Neural crest cell (in vitro differentiated cells): ENCODE data around the gene STK17A. TPM values are rescaled to one million over a fixed set of nuclear protein-coding genes. Genes with fewer than 3 reads are reported as not detected.
A peak's percentile ranks its signal among the peaks of the same experiment; 100 is the strongest.

Source experiments
- DNase-seq: peaks from one replicate; pipeline ENCODE4 v3.0.0; 2021; ENCODE audit warnings: low read depth, mixed read lengths, low spot score
- H3K27ac Mint-ChIP-seq: one replicate; pipeline ENCODE4 v1.8.0; 2021; ENCODE audit warnings: mild to moderate bottlenecking, mixed read lengths; ENCODE audit not compliant: unreplicated experiment
- H3K27me3 Mint-ChIP-seq: 2 replicates; pipeline ENCODE4 v1.8.0; 2021; ENCODE audit warnings: low read depth, mild to moderate bottlenecking, mixed read lengths
- H3K36me3 Mint-ChIP-seq: 2 replicates; pipeline ENCODE4 v1.8.0; 2021; ENCODE audit warnings: low read depth, mild to moderate bottlenecking, mixed read lengths
- H3K4me1 Mint-ChIP-seq: 2 replicates; pipeline ENCODE4 v1.8.0; 2021; ENCODE audit warnings: mixed read lengths
- H3K4me3 Mint-ChIP-seq: one replicate; pipeline ENCODE4 v1.8.0; 2021; ENCODE audit warnings: mild to moderate bottlenecking, mixed read lengths
- H3K9me3 Mint-ChIP-seq: 2 replicates; pipeline ENCODE4 v1.8.0; 2021; ENCODE audit warnings: mixed read lengths
- total RNA-seq: library from RNA; stranded (reverse); gene quantifications from 2 replicates; pipeline ENCODE4 v1.2.1, GENCODE V29; 2021
- TF ChIP-seq, protein P1 (sequence below): fragments of 200-600 bp; sonication (generic); conservative IDR thresholded peaks from 2 replicates; pipeline ENCODE4 v1.5.0; 2021; ENCODE audit warnings: antibody characterized with exemption, mild to moderate bottlenecking

The STK17A gene
- total RNA-seq, 1 donor from 2014 or later, result 7.1 TPM

DNA sequence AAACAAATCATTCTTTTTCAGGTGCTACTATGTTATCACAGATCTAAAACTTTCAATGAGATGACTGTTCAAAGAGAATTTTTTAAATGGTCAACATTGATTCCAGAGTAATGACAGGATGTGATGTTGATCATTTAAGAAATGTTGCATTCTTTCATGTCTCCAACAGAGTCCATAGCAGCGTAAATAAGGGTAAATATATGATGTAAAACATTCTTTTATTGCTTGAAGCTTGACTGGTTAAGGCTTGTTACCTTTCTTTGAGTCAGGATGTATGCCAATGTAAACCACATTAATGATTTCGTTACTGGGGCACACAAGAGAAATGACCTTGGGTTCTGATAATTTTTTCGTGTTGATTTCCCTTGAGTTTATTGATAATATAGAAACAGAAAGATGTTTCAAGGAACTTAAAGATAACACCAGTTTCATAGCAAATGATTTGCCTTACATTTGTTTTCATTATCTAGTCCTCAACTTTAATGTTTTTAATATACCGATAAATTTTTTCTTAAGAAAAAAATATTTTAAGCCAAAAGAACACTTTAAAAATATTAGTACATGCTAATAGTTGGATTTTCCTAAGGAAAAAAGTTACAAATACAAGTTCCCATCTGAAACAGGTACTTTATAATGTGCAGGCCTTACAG lies 3.5 kb downstream of the STK17A start:
- no peaks in the 10 kb centered on the region for H3K9me3 Mint-ChIP-seq
- DNase-seq, result no peak
- H3K4me3 Mint-ChIP-seq, result peak overlapping the region; percentile 42
- H3K27ac Mint-ChIP-seq, result no peak overlapping the region
- no peaks in the 10 kb centered on the region for H3K36me3 Mint-ChIP-seq
- TF ChIP-seq, protein P1, sequence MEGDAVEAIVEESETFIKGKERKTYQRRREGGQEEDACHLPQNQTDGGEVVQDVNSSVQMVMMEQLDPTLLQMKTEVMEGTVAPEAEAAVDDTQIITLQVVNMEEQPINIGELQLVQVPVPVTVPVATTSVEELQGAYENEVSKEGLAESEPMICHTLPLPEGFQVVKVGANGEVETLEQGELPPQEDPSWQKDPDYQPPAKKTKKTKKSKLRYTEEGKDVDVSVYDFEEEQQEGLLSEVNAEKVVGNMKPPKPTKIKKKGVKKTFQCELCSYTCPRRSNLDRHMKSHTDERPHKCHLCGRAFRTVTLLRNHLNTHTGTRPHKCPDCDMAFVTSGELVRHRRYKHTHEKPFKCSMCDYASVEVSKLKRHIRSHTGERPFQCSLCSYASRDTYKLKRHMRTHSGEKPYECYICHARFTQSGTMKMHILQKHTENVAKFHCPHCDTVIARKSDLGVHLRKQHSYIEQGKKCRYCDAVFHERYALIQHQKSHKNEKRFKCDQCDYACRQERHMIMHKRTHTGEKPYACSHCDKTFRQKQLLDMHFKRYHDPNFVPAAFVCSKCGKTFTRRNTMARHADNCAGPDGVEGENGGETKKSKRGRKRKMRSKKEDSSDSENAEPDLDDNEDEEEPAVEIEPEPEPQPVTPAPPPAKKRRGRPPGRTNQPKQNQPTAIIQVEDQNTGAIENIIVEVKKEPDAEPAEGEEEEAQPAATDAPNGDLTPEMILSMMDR, result no peak
- H3K27me3 Mint-ChIP-seq, result peaks cover 15% of the 10 kb centered on the region
- peaks cover 26% of the 10 kb centered on the region for H3K4me1 Mint-ChIP-seq

DNA sequence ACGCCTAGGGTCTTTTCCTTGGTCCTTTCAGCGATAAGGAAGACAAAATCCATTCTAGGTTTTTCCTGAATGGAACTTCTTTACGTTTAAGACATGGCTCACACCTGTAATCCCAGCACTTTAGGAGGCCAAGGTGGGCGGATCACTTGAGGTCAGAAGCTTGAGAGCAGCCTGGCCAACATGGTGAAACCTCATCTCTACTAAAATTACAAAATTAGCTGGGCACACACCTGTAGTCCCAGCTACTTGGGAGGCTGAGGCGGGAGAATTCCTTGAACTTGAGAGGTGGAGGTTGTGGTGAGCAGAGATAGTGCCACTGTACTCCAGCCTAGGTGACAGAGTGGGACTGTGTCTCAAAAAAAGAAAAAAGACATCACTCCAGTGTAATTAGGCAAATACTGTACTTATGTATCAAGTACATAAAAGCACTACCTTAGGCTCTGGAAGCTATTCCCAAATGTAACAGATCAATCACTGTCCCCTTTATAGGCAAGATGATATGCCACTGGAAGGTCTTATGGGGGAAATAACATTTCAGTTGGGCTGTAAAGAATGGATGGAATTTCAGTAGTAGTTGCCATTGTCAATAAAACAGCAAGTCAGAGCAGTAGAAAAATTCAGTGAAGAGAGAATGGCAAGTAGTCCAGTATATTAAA lies 5.7 kb downstream of the STK17A start:
- H3K36me3 Mint-ChIP-seq, result no peaks in the 10 kb centered on the region
- H3K27ac Mint-ChIP-seq, result no peak overlapping the region
- TF ChIP-seq, protein P1, result no peak
- H3K27me3 Mint-ChIP-seq, result peaks cover 2% of the 10 kb centered on the region
- DNase-seq, result no peak
- no peaks in the 10 kb centered on the region for H3K9me3 Mint-ChIP-seq
- H3K4me3 Mint-ChIP-seq, result no peak overlapping the region
- H3K4me1 Mint-ChIP-seq, result peaks cover 22% of the 10 kb centered on the region

DNA sequence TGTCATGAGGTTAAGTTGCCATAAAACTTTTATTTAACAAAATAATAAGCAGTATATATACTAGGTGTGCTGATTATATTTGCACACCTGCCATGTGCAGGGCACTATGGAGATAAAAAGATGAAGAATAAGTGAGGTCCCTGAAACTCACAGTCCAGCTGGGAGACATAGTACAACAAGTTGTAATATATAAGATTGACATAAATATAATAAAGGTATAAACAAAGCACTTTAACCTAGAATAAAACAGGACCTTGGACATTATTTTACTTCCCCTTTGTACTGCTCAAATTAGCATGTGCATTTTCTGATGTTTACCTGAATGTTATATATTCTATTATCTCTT lies 6.2 kb downstream of the STK17A start:
- TF ChIP-seq, protein P1, result no peak
- Mint-ChIP-seq H3K4me1 (peaks cover 17% of the 10 kb centered on the region), H3K27ac (no peak overlapping the region)

DNA sequence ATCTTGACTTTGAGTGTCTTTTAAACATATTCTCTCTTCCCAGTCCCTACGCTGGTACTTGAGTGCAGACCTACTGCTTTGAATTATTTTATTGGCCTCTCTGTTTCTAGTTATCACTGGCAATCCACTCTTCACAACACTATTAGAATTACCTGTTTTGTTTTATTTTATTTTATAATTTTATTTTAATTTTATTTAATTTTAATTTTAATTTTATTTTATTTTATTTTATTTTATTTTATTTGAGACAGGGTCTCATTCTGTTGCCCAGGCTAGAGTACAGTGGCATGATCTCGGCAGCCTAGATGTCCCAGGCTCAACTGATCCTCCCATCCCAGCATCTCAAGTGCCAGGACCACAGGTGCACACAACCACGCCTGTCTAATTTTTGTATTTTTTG lies 6.8 kb downstream of the STK17A start:
- no peaks in the 10 kb centered on the region for H3K27me3 Mint-ChIP-seq
- DNase-seq, result no peak
- H3K36me3 Mint-ChIP-seq, result no peaks in the 10 kb centered on the region
- H3K4me1 Mint-ChIP-seq, result peaks cover 14% of the 10 kb centered on the region
- TF ChIP-seq, protein P1, result no peak
- H3K9me3 Mint-ChIP-seq, result no peaks in the 10 kb centered on the region
- H3K4me3 Mint-ChIP-seq, result no peak overlapping the region
- H3K27ac Mint-ChIP-seq, result no peak overlapping the region

More for the DNA sequence above, 6.2 kb downstream of the STK17A start:
- H3K36me3 Mint-ChIP-seq, result no peaks in the 10 kb centered on the region
- DNase-seq, result no peak
- no peaks in the 10 kb centered on the region for H3K27me3 Mint-ChIP-seq
- H3K4me3 Mint-ChIP-seq, result no peak overlapping the region
- H3K9me3 Mint-ChIP-seq, result no peaks in the 10 kb centered on the region

DNA sequence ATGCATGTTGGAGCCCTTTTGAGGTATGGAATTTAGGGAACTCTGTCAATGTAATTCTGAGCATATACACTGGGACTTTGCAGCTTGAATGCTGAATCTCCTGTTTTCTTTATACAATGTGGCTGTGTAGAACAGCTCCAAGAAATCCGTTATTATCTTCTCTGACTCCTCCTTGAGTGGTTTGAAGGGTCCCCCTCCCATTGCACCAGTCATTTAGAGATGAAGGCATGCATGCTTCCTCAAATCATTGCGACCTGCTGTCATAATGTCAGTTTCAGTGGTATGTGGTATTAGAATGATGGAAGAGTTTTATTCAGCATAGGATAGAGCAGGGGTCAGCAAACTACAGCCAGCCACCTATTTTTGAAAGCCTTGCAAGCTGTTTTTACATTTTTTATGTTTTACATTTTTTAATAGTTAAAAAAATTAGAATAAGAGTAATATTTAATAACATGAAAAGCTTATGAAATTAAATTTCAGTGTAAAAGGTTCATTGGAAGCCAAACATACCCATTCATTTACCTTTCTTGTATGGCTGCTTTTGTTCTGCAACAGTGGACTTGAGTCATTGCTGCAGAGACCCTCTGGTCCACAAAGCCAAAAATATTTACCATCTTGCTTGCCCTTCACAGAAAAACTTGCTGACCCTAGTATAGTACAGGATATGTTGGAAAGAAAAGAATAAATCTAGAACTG lies 8.1 kb downstream of the STK17A start:
- DNase-seq, result no peak
- TF ChIP-seq, protein P1, result no peak
- H3K27me3 Mint-ChIP-seq, result no peaks in the 10 kb centered on the region
- H3K9me3 Mint-ChIP-seq, result no peaks in the 10 kb centered on the region
- no peaks in the 10 kb centered on the region for H3K36me3 Mint-ChIP-seq
- H3K4me1 Mint-ChIP-seq, result peaks cover 9% of the 10 kb centered on the region
- no peak overlapping the region for H3K27ac Mint-ChIP-seq
- no peak overlapping the region for H3K4me3 Mint-ChIP-seq
